Activated CD4-positive, alpha-beta T cell treated with anti-CD3 and anti-CD28 coated beads, Interleukin-2, amount 50 U/mL, for 4 hours (primary cell): Measurements from ENCODE around the gene IGFLR1.

Source experiments
- DNase-seq, 2 experiments: peaks; one replicate each; pipeline ENCODE4 v3.0.0-alpha.2; 2020

The IGFLR1 gene

GRCh38 chr19:35723671-35724070, 18.6 kb downstream of the IGFLR1 start:
- DNase-seq: no peak

- DNase-seq: no peak
These were observed 19.4 kb downstream of the IGFLR1 start for GRCh38 chr19:35722897-35723296.

GRCh38 chr19:35722461-35722860, 19.8 kb downstream of the IGFLR1 start:
- DNase-seq: no peak

- DNase-seq: no peak
These were observed 20.9 kb downstream of the IGFLR1 start for GRCh38 chr19:35721374-35721773.

GRCh38 chr19:35720648-35721047, 21.6 kb downstream of the IGFLR1 start:
- DNase-seq: no peak

GRCh38 chr19:35720163-35720524, 22.1 kb downstream of the IGFLR1 start:
- no peak for DNase-seq

GRCh38 chr19:35719402-35720162, 22.7 kb downstream of the IGFLR1 start:
- DNase-seq: no peak

GRCh38 chr19:35718345-35719041, 23.8 kb downstream of the IGFLR1 start:
- DNase-seq: peak in 1 of 2 experiments; percentile 62

- peak in 1 of 2 experiments; percentile 48 for DNase-seq
These were observed 24.4 kb downstream of the IGFLR1 start, which contains the start of gene KMT2B for GRCh38 chr19:35717665-35718344. TSS of gene KMT2B (plus strand) at chr19:35718003. CDS start at chr19:35718019, 16 bp downstream.

- peak; percentile 96 to 97 for DNase-seq
These were observed 25.2 kb downstream of the IGFLR1 start for GRCh38 chr19:35716801-35717664.

- no peak for DNase-seq
These were observed 26.1 kb downstream of the IGFLR1 start for GRCh38 chr19:35715981-35716800.

GRCh38 chr19:35715355-35715809, 26.9 kb downstream of the IGFLR1 start:
- no peak for DNase-seq

- DNase-seq: no peak
These were observed 27.5 kb downstream of the IGFLR1 start for GRCh38 chr19:35714601-35715354.

- DNase-seq: no peak
These were observed 28.3 kb downstream of the IGFLR1 start for GRCh38 chr19:35713904-35714495.

GRCh38 chr19:35713506-35713850, 28.8 kb downstream of the IGFLR1 start:
- DNase-seq: no peak

- DNase-seq: peak in 1 of 2 experiments; percentile 28
These were observed 29.4 kb downstream of the IGFLR1 start for GRCh38 chr19:35712567-35713505.

- DNase-seq: peak; percentile 26 to 44
These were observed 31.2 kb downstream of the IGFLR1 start for GRCh38 chr19:35710784-35711723.

- DNase-seq: no peak
These were observed 33.9 kb downstream of the IGFLR1 start for GRCh38 chr19:35708391-35708790.
